ACHN (cell line): ENCODE data around the gene RNU7-1.

ENCODE experiments used
- DNase-seq: peaks from one replicate; pipeline ENCODE4 v3.0.0-alpha.2; 2015
- in situ Hi-C: cut with HindIII; loops from 2 replicates; pipeline ENCODE4 v1.10.0; 2017; ENCODE audit warnings: low sequenced_read_pairs, low pct_ligation_motif_present, low pct_unique_long_range_greater_than_20kb

The RNU7-1 gene

DNA sequence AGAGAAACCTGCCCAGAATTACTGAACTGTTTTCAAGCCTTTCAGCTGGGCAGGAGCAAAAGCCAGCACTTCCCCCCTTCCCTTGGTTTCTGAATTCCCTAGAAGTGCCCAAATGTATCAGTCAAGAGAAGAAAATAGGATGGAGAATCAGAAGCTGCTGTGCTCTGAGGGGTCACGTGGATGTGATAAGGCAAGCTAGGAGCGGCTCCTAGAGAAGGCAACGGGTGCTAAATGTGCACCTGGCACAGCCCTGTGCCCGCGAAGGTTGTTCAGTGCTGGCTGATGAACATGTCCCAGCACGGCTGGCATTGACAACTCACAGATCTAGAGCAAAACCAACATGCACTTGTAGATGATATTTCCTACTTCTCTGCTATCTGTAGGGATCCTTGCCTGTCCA, 35.4 kb downstream of the RNU7-1 start:
- in situ Hi-C loops = no loop called here
- no peak for DNase-seq

DNA sequence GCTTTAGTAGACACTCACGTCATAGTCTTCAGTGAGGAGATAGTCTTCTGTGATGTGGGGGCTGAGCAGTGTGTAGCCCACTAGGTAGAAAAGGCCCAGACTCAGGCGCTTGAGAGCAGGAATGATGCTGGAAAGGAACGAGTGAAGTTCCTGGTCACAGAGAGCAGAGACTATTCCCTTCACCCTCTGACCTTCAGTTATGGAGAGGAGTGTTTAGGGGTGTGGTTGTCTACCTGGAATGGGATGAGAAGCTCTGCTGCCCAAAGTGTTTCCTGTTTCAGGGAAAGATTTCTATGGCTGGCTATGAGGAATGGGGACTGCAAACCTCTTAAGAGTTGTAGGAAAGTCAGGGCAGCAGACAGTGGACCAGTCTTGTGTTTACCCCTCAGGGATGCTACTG, 35.8 kb downstream of the RNU7-1 start:
- DNase-seq = no peak
- in situ Hi-C loops = no loop called here

DNA sequence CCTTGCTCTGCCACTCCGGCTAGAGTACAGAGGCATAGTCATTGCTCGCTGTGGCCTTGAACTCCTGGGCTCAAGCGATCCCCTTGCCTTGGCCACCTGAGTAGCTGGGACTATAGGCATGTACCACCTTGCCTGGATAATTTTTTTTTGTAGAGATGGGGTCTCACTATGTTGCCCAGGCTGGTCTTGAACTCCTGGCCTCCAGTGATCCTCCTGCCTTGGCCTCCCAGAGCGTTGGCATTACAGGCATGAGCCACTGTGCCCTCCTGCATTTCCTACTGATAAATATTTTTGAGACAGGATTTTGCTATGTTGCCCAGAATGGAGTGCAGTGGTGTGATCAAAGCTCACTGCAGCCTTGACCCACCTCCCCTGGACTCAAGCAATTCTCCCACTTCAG, 36.5 kb downstream of the RNU7-1 start:
- DNase-seq = no peak
- in situ Hi-C loops = no loop called here

DNA sequence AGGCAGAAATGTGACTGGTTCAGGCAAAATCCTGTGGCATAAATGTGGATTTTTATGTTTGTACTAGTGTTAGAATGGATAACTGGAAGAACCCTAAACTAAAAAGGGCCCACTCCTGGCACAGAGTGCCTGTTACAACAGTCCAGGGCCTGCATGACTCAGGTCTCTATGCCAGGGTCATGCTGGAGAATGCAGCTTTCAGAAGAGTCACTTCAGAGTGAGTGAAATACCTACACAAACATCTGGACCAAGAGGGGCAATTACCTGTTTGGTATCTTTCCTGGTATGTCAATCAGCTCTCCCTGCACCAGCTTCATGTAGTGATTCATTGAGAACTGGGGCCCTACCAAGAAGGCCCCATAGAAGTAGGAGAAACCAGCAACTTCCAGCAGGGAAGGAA, 37.1 kb downstream of the RNU7-1 start:
- DNase-seq = no peak
- in situ Hi-C loops = no loop called here

DNA sequence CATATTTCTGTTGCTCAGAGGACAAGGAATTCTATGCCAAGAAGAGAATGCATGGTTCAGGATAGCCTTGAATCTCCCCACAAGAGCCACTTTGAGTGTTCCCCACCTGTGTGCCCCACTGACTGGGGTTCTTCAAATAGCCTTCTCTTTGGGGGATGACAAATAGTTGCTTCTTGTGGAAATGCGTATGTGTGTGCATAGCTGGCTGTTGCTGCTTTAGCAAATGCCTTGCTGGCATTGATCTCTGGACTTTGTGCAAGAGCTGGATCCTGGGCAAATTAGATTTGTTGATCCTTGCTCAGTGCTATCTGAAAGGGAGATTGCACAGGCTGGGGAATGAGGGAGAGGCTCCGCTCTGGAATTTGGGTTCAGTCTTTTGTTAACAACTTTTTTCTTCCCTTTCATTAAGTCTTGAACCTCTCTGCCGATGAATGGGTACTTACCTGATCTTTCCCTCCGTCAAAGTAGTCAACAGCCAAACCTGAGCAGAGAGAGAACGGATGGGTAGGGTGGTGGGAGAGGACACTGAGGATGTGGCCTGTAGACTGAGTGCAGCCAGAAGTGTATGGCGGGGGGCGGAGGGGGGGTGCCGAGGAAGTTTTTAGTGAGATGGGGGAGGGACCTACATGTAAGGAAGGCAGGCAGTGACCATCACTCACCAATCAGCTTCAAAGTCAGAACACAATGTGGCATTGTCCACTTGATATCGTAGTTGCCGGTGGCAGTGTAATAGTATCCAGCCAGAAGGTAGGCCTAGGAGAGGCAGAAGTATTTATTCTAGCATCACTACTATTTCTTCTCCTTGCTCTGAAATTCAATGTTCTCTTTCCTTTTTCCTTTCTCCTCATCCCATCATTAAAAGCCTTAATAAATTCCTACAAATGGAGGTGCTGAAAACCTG, 37.8 kb downstream of the RNU7-1 start:
- in situ Hi-C loops = no loop called here
- DNase-seq = no peak

DNA sequence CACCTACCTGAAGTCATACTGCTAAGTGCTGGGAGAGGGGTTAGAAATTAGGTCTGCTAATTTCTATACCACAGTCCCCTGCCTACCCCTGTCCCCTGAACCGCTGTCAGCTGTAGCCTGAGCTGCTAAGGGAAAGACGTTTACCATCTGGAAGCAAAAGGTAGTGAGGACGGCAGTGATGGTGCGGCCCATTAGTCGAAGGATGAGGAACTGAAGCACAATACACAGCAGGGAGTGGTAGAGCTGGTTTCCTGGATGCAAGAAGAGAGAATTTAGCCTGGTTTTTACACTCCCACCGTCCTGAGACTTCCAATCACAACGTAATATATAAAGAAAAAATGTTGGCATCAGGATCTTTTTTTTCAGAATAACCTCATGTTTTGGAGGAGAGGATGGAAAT, 38.9 kb downstream of the RNU7-1 start:
- no peak for DNase-seq
- in situ Hi-C loops = no loop called here

DNA sequence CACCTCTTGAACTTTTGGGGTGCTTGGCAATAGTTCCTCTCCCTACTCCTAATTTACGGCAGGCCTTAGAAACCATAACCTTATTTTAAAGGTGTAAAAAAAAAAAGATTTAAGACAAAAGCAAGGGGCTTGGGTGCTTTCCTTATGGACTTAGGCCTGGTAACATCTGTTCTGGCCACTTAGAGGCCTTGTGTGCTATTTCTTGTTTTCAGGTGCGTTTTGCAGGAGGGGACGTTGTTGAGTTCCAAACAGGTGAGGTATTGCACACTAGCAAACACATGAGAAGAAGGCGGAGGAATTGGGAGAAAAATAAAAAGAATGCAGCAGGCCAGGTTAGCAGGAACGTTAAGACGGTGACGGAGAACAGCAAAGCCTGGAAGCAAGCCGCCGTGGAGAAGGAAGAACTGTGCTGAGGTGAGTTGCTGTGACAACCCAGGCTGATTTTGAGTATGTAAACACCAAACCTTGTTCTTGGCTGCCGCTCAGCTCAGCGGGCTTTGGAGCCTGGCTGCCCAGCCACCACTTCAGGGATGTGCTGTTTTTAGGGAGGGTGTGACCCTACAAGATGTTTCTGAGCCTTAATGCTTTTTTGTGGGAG, 44.4 kb downstream of the RNU7-1 start:
- no peak for DNase-seq
- in situ Hi-C loops = no loop called here
